Panc1 (cell line): ENCODE results near the gene ATXN3L.

ENCODE experiments used
- CTCF ChIP-seq: fragments of 450-650 bp; IDR thresholded peaks from 2 replicates; pipeline ENCODE4 v1.5.1; 2017; ENCODE audit warnings: mild to moderate bottlenecking
- POLR2AphosphoS5 ChIP-seq: IDR thresholded peaks from 2 replicates; pipeline ENCODE4 v1.6.1; 2012; ENCODE audit warnings: mild to moderate bottlenecking, low read depth, low read length, moderate library complexity
- REST ChIP-seq, 2 experiments: IDR thresholded peaks; 2 replicates each; pipeline ENCODE4 v1.6.1; 2011 to 2012; ENCODE audit warnings: low read depth in 2 of 2, control low read depth in 1 of 2, low read length in 1 of 2, mild to moderate bottlenecking in 1 of 2, moderate library complexity in 1 of 2; ENCODE audit not compliant: insufficient read depth in 1 of 2
- SIN3A ChIP-seq: IDR thresholded peaks from 2 replicates; pipeline ENCODE4 v1.6.1; 2012; ENCODE audit warnings: low read depth, mild to moderate bottlenecking, low read length, moderate library complexity, borderline replicate concordance; ENCODE audit not compliant: insufficient read depth
- TCF7L2 ChIP-seq: IDR thresholded peaks from 2 replicates; pipeline ENCODE4 v1.6.1; 2011; ENCODE audit warnings: mild to moderate bottlenecking, low read depth, low read length, inconsistent platforms

- no peak for TF ChIP-seq CTCF
- no peak for TF ChIP-seq TCF7L2
- no peak for TF ChIP-seq POLR2AphosphoS5
- TF ChIP-seq REST (IDR thresholded peaks at IDR 0.05; ENCODE audit: insufficient read depth in 1 of 2, low read depth in 2 of 2, low read length in 1 of 2), result no peak
- no peak for TF ChIP-seq SIN3A
These were observed 14.7 kb downstream of the ATXN3L start for GRCh38 chrX:13305108-13305507.
